HepG2 (cell line): ENCODE data around the gene ACSL1. TPM values are rescaled to one million over a fixed set of nuclear protein-coding genes. Genes with fewer than 3 reads are reported as not detected.

Experiments
- ATAC-seq: fragments of 200-7000 bp; cut with Tn5 transposase; 3 replicates; pipeline ENCODE4 v1.9.1; 2020; ENCODE audit warnings: mild to moderate bottlenecking, moderate library complexity
- BruUV-seq: library from RNA; stranded (reverse); fragments of 400-500 nt; replicated peaks from 2 replicates; lab custom pipeline; 2021; lab: Mats Ljungman, UMichigan
- CTCF ChIA-PET: fragments of 300-600 bp; formaldehyde crosslinking; extraction: SDS; loops from one replicate; lab custom pipeline; 2021; ENCODE audit warnings: low total read pairs, inconsistent platforms, low intra/inter-chr PET ratio; lab: Yijun Ruan, JAX
- POLR2A ChIA-PET: fragments of 350-600 bp; sonication (Branson Sonifier 250); formaldehyde crosslinking; loops from one replicate; lab custom pipeline; 2020; ENCODE audit warnings: antibody characterized with exemption, inconsistent platforms; lab: Yijun Ruan, JAX
- DNase-seq: peaks from one replicate; pipeline ENCODE4 v3.0.0-alpha.2; 2015; ENCODE audit warnings: low spot score
- FAIRE-seq: peaks from 3 replicates; lab custom pipeline; 2011; peaks lifted over from hg19 to GRCh38; lab: Jason Lieb, UNC
- H2AFZ ChIP-seq: one replicate; pipeline ENCODE4 v1.6.1; 2011; ENCODE audit warnings: low read length, inconsistent platforms
- H3K27ac ChIP-seq: fragments of 300-600 bp; 3 replicates; pipeline ENCODE4 v1.8.0; 2011; ENCODE audit warnings: mixed run types, mild to moderate bottlenecking, mixed read lengths, low read length, inconsistent platforms; ENCODE audit not compliant: insufficient read depth; ENCODE audit errors: extremely low read length
- H3K27me3 ChIP-seq, 2 experiments: fragments of 200-600 bp in 1 of 2; 2 replicates in 1 of 2; 3 replicates in 1 of 2; pipeline versions ENCODE4 v1.6.0 to v1.8.0; 2011; ENCODE audit warnings: low read length in 2 of 2, mild to moderate bottlenecking in 2 of 2, moderate library complexity in 2 of 2, inconsistent platforms in 1 of 2; ENCODE audit not compliant: insufficient read depth in 2 of 2, control insufficient read depth in 1 of 2
- H3K36me3 ChIP-seq, 2 experiments: fragments of 200-600 bp in 1 of 2; replicated peaks in 1 of 2; 2 replicates in 1 of 2; 3 replicates in 1 of 2; pipeline versions ENCODE4 v1.5.1 to v1.8.0; 2011; ENCODE audit warnings: low read length in 2 of 2, inconsistent platforms in 1 of 2; ENCODE audit not compliant: insufficient read depth in 2 of 2, control insufficient read depth in 1 of 2
- H3K4me1 ChIP-seq: 2 replicates; pipeline ENCODE4 v1.5.1; 2012; ENCODE audit warnings: low read length, inconsistent platforms; ENCODE audit not compliant: insufficient read depth
- H3K4me2 ChIP-seq: 2 replicates; pipeline ENCODE4 v1.6.0; 2011; ENCODE audit warnings: low read depth, low read length, inconsistent platforms
- H3K4me3 ChIP-seq, 3 experiments: fragments of 200-600 bp in 1 of 3; sonication (generic), shearing (Covaris generic) in 1 of 3; replicated peaks in 1 of 3; 2 replicates each; pipeline ENCODE4 v1.5.1; 2011 to 2016; ENCODE audit warnings: low read length in 3 of 3, inconsistent platforms in 2 of 3, low read depth in 2 of 3, mild to moderate bottlenecking in 2 of 3, control low read depth in 1 of 3, mixed read lengths in 1 of 3; ENCODE audit not compliant: insufficient read depth in 1 of 3
- H3K79me2 ChIP-seq: one replicate; pipeline ENCODE4 v1.6.1; 2011; ENCODE audit warnings: low read length, inconsistent platforms; ENCODE audit not compliant: insufficient read depth
- H3K9ac ChIP-seq: 2 replicates; pipeline ENCODE4 v1.6.0; 2011; ENCODE audit warnings: mild to moderate bottlenecking, low read depth, low read length, inconsistent platforms; ENCODE audit not compliant: insufficient read depth
- H3K9me3 ChIP-seq: 2 replicates; pipeline ENCODE4 v1.5.1; 2012; ENCODE audit warnings: mild to moderate bottlenecking, low read length
- H4K20me1 ChIP-seq: 2 replicates; pipeline ENCODE4 v1.6.0; 2011; ENCODE audit warnings: inconsistent platforms, mild to moderate bottlenecking, low read length, moderate library complexity; ENCODE audit not compliant: insufficient read depth
- CEBPB ChIP-seq: IDR thresholded peaks from 2 replicates; pipeline ENCODE4 v1.6.1; 2011; ENCODE audit warnings: low read depth, low read length, improper control_type of control experiment, borderline replicate concordance
- HNF1B ChIP-seq: sonication (generic); formaldehyde crosslinking; IDR thresholded peaks from 2 replicates; pipeline ENCODE4 v1.5.1; 2020; ENCODE audit warnings: mild to moderate bottlenecking, moderate library complexity, missing genetic modification reagents
- HOXA3 ChIP-seq: sonication (generic); formaldehyde crosslinking; IDR thresholded peaks from 2 replicates; pipeline ENCODE4 v1.5.0; 2020; ENCODE audit warnings: missing genetic modification reagents
- MIER2 ChIP-seq: IDR thresholded peaks from 2 replicates; pipeline ENCODE4 v1.6.1; 2016; ENCODE audit warnings: missing biosample characterization, missing genetic modification reagents
- RARA ChIP-seq: IDR thresholded peaks from 2 replicates; pipeline ENCODE4 v1.6.1; 2016; ENCODE audit warnings: missing genetic modification reagents, missing compliant biosample characterization
- SMC3 ChIP-seq: IDR thresholded peaks from 2 replicates; pipeline ENCODE4 v1.6.1; 2011; ENCODE audit warnings: low read length, improper control_type of control experiment
- SNAI1 ChIP-seq: sonication (generic); formaldehyde crosslinking; IDR thresholded peaks from 2 replicates; pipeline ENCODE4 v1.5.0; 2020; ENCODE audit warnings: mild to moderate bottlenecking, missing genetic modification reagents, borderline replicate concordance
- TIGD3 ChIP-seq: sonication (generic); formaldehyde crosslinking; IDR thresholded peaks from 2 replicates; pipeline ENCODE4 v1.5.1; 2020; ENCODE audit warnings: mild to moderate bottlenecking, missing genetic modification reagents, borderline replicate concordance
- ZBTB8A ChIP-seq: sonication (generic); formaldehyde crosslinking; IDR thresholded peaks from 2 replicates; pipeline ENCODE4 v1.4.0; 2020; ENCODE audit warnings: mild to moderate bottlenecking, low read depth, missing genetic modification reagents, borderline replicate concordance
- ZFX ChIP-seq: sonication (generic); formaldehyde crosslinking; IDR thresholded peaks from 2 replicates; pipeline ENCODE4 v1.4.0; 2020; ENCODE audit warnings: mild to moderate bottlenecking, low read depth, missing genetic modification reagents, moderate library complexity
- ZNF33A ChIP-seq: sonication (generic); formaldehyde crosslinking; IDR thresholded peaks from 2 replicates; pipeline ENCODE4 v1.5.1; 2020; ENCODE audit warnings: missing genetic modification reagents, mild to moderate bottlenecking, moderate library complexity, borderline replicate concordance
- ZNF512B ChIP-seq: sonication (generic); formaldehyde crosslinking; IDR thresholded peaks from 2 replicates; pipeline ENCODE4 v1.5.1; 2020; ENCODE audit warnings: missing genetic modification reagents, mild to moderate bottlenecking, borderline replicate concordance
- ZNF614 ChIP-seq: IDR thresholded peaks from 2 replicates; pipeline ENCODE4 v1.6.1; 2018; ENCODE audit warnings: missing biosample characterization, missing genetic modification reagents, inconsistent platforms, borderline replicate concordance
- WGBS: methylation state at CpG from one replicate; pipeline ENCODE4 v1.1.6; 2017; ENCODE audit warnings: low lambda C conversion rate; 5-methylcytosine and 5-hydroxymethylcytosine counted together
- in situ Hi-C: cut with HindIII; loops from 2 replicates; pipeline ENCODE4 v1.10.0; 2017; ENCODE audit warnings: low pct_unique_long_range_greater_than_20kb; ENCODE audit not compliant: extremely low pct_ligation_motif_present
- intact Hi-C: fragments of 100-400 bp; cut with micrococcal nuclease; formaldehyde crosslinking; loops from one replicate; pipeline ENCODE4 v1.10.0; 2022; ENCODE audit not compliant: unreplicated experiment
- polyA plus RNA-seq, 8 experiments: library from polyadenylated mRNA; depleted of rRNA in 3 of 8; stranded (reverse) in 7 of 8; unstranded in 1 of 8; fragments of >200 nt; fragmentation: Illumina TruSeq in 4 of 8; extraction: Trizol in 4 of 8; gene quantifications; 2 replicates each; pipeline versions ENCODE4 v1.2.1 to v1.2.3, GENCODE V29; 2011 to 2016; ENCODE audit warnings: low read depth in 4 of 8, missing spikeins in 1 of 8, mixed read lengths in 1 of 8; ENCODE audit not compliant: insufficient read depth in 1 of 8
- total RNA-seq, 5 experiments: library from RNA; depleted of rRNA; stranded (reverse); fragments of >200 nt; fragmentation: Illumina TruSeq; extraction: Trizol; gene quantifications; 2 replicates each; pipeline ENCODE4 v1.2.3, GENCODE V29; 2016; ENCODE audit warnings: low read depth in 1 of 5

Gene ACSL1
- total and polyA plus RNA-seq, 2 of the 13 experiments (the other 11 are each of a cell fraction or from before 2014, with no cell fraction given), result 10.0 to 29.8 TPM

- H3K9ac ChIP-seq, result no peak overlapping the region
- DNase-seq, result no peak
- H4K20me1 ChIP-seq, result no peaks in the 10 kb centered on the region
- 86% methylated on average over 6 of the region's 6 CpGs for WGBS
- no peaks in the 10 kb centered on the region for H3K27me3 ChIP-seq
- in situ Hi-C loops, result no loop called here
- BruUV-seq, result no TSS peak
- no peak for TF ChIP-seq SMC3
- no peak for TF ChIP-seq SNAI1 (CRISPR knock-in tag)
- TF ChIP-seq CEBPB, result no peak
- TF ChIP-seq ZFX, result no peak
- no peak for TF ChIP-seq HNF1B
- TF ChIP-seq ZBTB8A (CRISPR knock-in tag), result no peak
- TF ChIP-seq TIGD3 (CRISPR knock-in tag), result no peak
- TF ChIP-seq HOXA3 (CRISPR knock-in tag), result no peak
- TF ChIP-seq ZNF33A (CRISPR knock-in tag), result no peak
- no peak for TF ChIP-seq ZNF614
- TF ChIP-seq ZNF512B (CRISPR knock-in tag), result no peak
- no peak for TF ChIP-seq MIER2 (CRISPR knock-in tag)
- TF ChIP-seq RARA, result no peak
- TF ChIP-seq, all 625 proteins: peak for 0
- Histone ChIP-seq H3K4me1 (peaks cover 83% of the 10 kb centered on the region), H2AFZ (no peak overlapping the region), H3K9me3 (no peaks in the 10 kb centered on the region), H3K27ac (no peak overlapping the region), H3K36me3 (no peaks in the 10 kb centered on the region), H3K79me2 (peaks cover 3% of the 10 kb centered on the region), H3K4me2 (no peak overlapping the region), H3K4me3 (no peak overlapping the region)
- ATAC-seq, result no peak
- no peak for FAIRE-seq
- CTCF ChIA-PET, result no interaction called here
- intact Hi-C loops, result loop anchor here (5.0 kb wide), 1 partner anchor 65 kb away; no protein-coding TSS in a partner anchor
- POLR2A ChIA-PET, result no interaction called here
Observed at GRCh38 chr4:184812199-184812542, 13.6 kb downstream of the ACSL1 start.
